Measurements from ENCODE around the gene DHRS3.

DHRS3 gene

DNA sequence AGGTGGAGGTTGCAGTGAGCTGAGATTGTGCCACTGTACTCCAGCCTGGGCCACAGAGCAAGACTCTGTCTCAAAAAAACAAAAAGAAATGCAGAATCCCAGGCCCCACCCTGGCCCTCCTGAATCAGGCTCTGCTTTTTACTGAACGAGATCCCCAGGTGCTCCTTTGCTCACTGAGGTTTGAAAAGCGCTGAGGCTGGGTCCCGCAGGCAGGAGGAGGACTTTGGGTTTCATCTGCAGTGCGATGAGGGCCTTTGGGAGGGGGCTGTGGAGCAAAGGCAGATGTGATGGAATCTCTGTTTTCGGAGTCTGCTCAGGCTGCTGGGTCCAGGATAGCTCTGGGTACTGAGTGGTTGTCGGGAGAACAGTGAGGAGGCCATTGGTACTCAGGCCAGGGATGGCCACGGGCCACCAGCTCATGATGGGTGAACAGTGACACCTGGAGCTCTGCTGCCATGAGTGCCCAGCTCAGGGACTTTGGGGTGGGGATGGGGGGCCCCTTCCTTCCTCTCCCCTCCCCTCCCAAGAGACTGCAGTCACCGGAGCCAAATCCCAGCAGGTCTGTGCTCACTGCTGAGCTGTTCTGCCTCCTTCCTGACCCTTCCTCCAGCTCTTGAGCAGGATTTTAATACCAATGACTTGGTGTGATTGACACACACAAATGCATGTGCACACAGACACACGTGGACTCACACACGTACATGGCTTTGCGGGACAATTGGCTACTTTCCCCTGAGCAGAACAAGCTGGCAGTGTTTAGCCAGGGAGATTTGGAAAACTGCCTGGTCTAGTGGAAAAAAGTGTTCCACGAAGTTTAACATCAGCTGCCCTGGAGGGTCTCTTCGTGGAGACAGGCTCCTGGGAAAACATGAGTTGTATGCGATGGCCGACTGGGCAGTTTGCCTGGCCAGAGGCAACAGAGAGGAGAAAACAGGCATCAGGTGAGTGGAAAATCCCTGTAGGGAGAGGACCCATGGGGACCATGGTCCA lies 3.6 kb upstream of the DHRS3 start:
- Histone ChIP-seq H3K9me3 (ENCODE audit: insufficient read depth, low read length) (no peaks in the 10 kb centered on the region), H3K27me3 (ENCODE audit: low read length) (no peaks in the 10 kb centered on the region), H3K4me3 (ENCODE audit: insufficient read depth, low read length, poor library complexity, severe bottlenecking) (no peak overlapping the region)

DNA sequence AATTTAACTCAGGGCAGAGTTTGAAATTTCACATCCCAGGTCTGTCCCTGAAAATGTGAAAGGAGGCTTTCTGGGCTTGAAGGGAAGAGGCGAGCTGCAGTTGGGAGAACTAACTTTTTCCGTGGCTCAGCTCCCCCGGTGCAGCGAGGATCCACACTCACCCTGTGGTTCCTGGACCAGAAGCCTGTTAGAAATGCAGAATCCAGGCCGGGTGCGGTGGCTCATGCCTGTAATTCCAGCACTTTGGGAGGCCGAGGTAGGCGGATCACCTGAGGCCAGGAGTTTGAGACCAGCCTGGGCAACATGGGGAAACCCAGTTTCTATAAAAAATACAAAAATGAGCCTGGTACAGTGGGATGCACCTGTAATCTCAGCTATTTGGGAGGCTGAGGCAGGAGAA lies 2.9 kb upstream of the DHRS3 start:
- TF ChIP-seq, protein P1, sequence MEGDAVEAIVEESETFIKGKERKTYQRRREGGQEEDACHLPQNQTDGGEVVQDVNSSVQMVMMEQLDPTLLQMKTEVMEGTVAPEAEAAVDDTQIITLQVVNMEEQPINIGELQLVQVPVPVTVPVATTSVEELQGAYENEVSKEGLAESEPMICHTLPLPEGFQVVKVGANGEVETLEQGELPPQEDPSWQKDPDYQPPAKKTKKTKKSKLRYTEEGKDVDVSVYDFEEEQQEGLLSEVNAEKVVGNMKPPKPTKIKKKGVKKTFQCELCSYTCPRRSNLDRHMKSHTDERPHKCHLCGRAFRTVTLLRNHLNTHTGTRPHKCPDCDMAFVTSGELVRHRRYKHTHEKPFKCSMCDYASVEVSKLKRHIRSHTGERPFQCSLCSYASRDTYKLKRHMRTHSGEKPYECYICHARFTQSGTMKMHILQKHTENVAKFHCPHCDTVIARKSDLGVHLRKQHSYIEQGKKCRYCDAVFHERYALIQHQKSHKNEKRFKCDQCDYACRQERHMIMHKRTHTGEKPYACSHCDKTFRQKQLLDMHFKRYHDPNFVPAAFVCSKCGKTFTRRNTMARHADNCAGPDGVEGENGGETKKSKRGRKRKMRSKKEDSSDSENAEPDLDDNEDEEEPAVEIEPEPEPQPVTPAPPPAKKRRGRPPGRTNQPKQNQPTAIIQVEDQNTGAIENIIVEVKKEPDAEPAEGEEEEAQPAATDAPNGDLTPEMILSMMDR (IDR thresholded peaks at IDR 0.05; ENCODE audit: insufficient read depth, low read length, poor library complexity, severe bottlenecking): no peak
- no peak for TF ChIP-seq EZH2phosphoT487 (conservative IDR thresholded peaks at IDR 0.05; ENCODE audit: low read length)
- no peaks in the 10 kb centered on the region for H3K79me2 ChIP-seq (ENCODE audit: insufficient read depth, low read length)

More for the DNA sequence above, 3.6 kb upstream of the DHRS3 start:
- H3K79me2 ChIP-seq (ENCODE audit: insufficient read depth, low read length): no peaks in the 10 kb centered on the region
- no peak overlapping the region for H3K9ac ChIP-seq (ENCODE audit: low read length)
- no peaks in the 10 kb centered on the region for H3F3A ChIP-seq (ENCODE audit: insufficient read depth)
- H3K36me3 ChIP-seq (ENCODE audit: low read length): no peaks in the 10 kb centered on the region
- H3K27ac ChIP-seq (ENCODE audit: low read depth, low read length): no peak overlapping the region
- no peak overlapping the region for H2AFZ ChIP-seq (ENCODE audit: low read depth, low read length, severe bottlenecking)
- H4K20me1 ChIP-seq (ENCODE audit: low read depth, low read length): no peaks in the 10 kb centered on the region
- H3K9me2 ChIP-seq (replicated peaks; ENCODE audit: insufficient read depth, low read length): no peaks in the 10 kb centered on the region
- H3K4me2 ChIP-seq (ENCODE audit: low read depth, low read length, poor library complexity, severe bottlenecking): no peak overlapping the region
- TF ChIP-seq, protein P1 (IDR thresholded peaks at IDR 0.05; ENCODE audit: insufficient read depth, low read length, poor library complexity, severe bottlenecking): no peak
- no peak for TF ChIP-seq EZH2phosphoT487 (conservative IDR thresholded peaks at IDR 0.05; ENCODE audit: low read length)

DNA sequence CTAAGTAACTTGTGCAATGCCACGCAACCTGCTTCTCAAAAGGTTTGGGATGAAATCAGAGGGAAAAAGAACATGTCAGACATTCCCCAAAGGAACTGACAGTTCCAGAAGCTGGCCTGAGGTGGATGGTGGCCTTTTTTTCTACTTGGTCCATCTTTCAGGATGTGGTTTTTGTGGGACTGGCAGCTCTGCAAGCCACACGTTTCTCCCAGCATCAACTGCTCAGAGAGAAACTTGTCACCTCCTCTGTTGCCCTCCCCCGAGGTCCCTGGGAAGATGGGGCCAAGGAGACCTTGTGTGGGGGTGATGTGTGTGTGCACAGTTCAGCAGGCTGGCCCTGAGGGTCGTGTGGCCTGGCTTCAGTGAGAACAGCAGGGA lies 2.5 kb upstream of the DHRS3 start:
- H3K27ac ChIP-seq (ENCODE audit: low read depth, low read length): no peak overlapping the region
- no peak overlapping the region for H2AFZ ChIP-seq (ENCODE audit: low read depth, low read length, severe bottlenecking)
- no peaks in the 10 kb centered on the region for H3K36me3 ChIP-seq (ENCODE audit: low read length)
- H3K79me2 ChIP-seq (ENCODE audit: insufficient read depth, low read length): no peaks in the 10 kb centered on the region
- H3K4me3 ChIP-seq (ENCODE audit: insufficient read depth, low read length, poor library complexity, severe bottlenecking): no peak overlapping the region
- TF ChIP-seq, protein P1 (IDR thresholded peaks at IDR 0.05; ENCODE audit: insufficient read depth, low read length, poor library complexity, severe bottlenecking): no peak
- no peak for TF ChIP-seq EZH2phosphoT487 (conservative IDR thresholded peaks at IDR 0.05; ENCODE audit: low read length)
- H3K9me3 ChIP-seq (ENCODE audit: insufficient read depth, low read length): no peaks in the 10 kb centered on the region
- H3K9me2 ChIP-seq (replicated peaks; ENCODE audit: insufficient read depth, low read length): no peaks in the 10 kb centered on the region
- no peak overlapping the region for H3K4me2 ChIP-seq (ENCODE audit: low read depth, low read length, poor library complexity, severe bottlenecking)
- H4K20me1 ChIP-seq (ENCODE audit: low read depth, low read length): no peaks in the 10 kb centered on the region
- H3K9ac ChIP-seq (ENCODE audit: low read length): no peak overlapping the region
- no peaks in the 10 kb centered on the region for H3K27me3 ChIP-seq (ENCODE audit: low read length)
- H3F3A ChIP-seq (ENCODE audit: insufficient read depth): no peaks in the 10 kb centered on the region

More for the DNA sequence above, 2.9 kb upstream of the DHRS3 start:
- H3K4me3 ChIP-seq (ENCODE audit: insufficient read depth, low read length, poor library complexity, severe bottlenecking): no peak overlapping the region
- no peaks in the 10 kb centered on the region for H3K9me3 ChIP-seq (ENCODE audit: insufficient read depth, low read length)
- no peak overlapping the region for H3K9ac ChIP-seq (ENCODE audit: low read length)
- H2AFZ ChIP-seq (ENCODE audit: low read depth, low read length, severe bottlenecking): no peak overlapping the region
- H3K4me2 ChIP-seq (ENCODE audit: low read depth, low read length, poor library complexity, severe bottlenecking): no peak overlapping the region
- no peak overlapping the region for H3K27ac ChIP-seq (ENCODE audit: low read depth, low read length)
- no peaks in the 10 kb centered on the region for H3K36me3 ChIP-seq (ENCODE audit: low read length)
- no peaks in the 10 kb centered on the region for H4K20me1 ChIP-seq (ENCODE audit: low read depth, low read length)
- no peaks in the 10 kb centered on the region for H3K27me3 ChIP-seq (ENCODE audit: low read length)
- no peaks in the 10 kb centered on the region for H3K9me2 ChIP-seq (replicated peaks; ENCODE audit: insufficient read depth, low read length)
- no peaks in the 10 kb centered on the region for H3F3A ChIP-seq (ENCODE audit: insufficient read depth)
